ENCODE data around the gene SLC25A3. TPM values are rescaled to one million over a fixed set of nuclear protein-coding genes. Genes with fewer than 3 reads are reported as not detected.

Gene SLC25A3
- polyA plus RNA-seq (2013): 550 and 557 TPM in 2 replicates

- peak; percentile 98 to 99 for DNase-seq
- Histone ChIP-seq H2AK5ac (ENCODE audit: low read length) (peak within 1 kb of the TSS; percentile 99), H3K27ac (ENCODE audit: low read depth, low read length) (peak within 1 kb of the TSS; percentile 81), H3K9ac (ENCODE audit: low read length) (peak within 1 kb of the TSS; percentile 91), H3K18ac (ENCODE audit: low read length) (peak within 1 kb of the TSS; percentile 89), H3K36me3 (ENCODE audit: control insufficient read depth in 1 of 2, insufficient read depth in 2 of 2, low read length in 2 of 2) (peaks cover 10 to 16% of the 10 kb centered on the region in 2 experiments), H3K4me3 (ENCODE audit: low read depth, low read length) (peak within 1 kb of the TSS; percentile 100), H3K4ac (ENCODE audit: low read depth, low read length) (peak within 1 kb of the TSS; percentile 99), H4K12ac (ENCODE audit: low read depth, low read length) (peak within 1 kb of the TSS; percentile 78), H3K79me1 (ENCODE audit: low read length) (peaks cover 7% of the 10 kb centered on the region), H2AFZ (ENCODE audit: insufficient read depth, low read length, poor library complexity) (peak within 1 kb of the TSS; percentile 74), H4K8ac (ENCODE audit: low read depth, low read length) (peak within 1 kb of the TSS; percentile 85), H3K9me3 (ENCODE audit: insufficient read depth, low read depth, low read length) (peaks cover 5% of the 10 kb centered on the region), H3K4me2 (ENCODE audit: low read length) (peak within 1 kb of the TSS; percentile 67), H3K23ac (ENCODE audit: low read length) (peak within 1 kb of the TSS; percentile 69), H4K91ac (ENCODE audit: low read depth, low read length) (peak within 1 kb of the TSS; percentile 87), H2BK5ac (ENCODE audit: low read depth, low read length, poor library complexity) (peak within 1 kb of the TSS; percentile 84), H3K4me1 (ENCODE audit: control insufficient read depth in 1 of 2, insufficient read depth in 2 of 2, low read length in 2 of 2) (peaks cover 0 to 9% of the 10 kb centered on the region in 2 experiments), H2BK12ac (ENCODE audit: low read length) (peak within 1 kb of the TSS; percentile 15), H3K14ac (ENCODE audit: low read length) (peak within 1 kb of the TSS; percentile 95), H3K79me2 (ENCODE audit: control insufficient read depth, insufficient read depth, low read length, poor library complexity) (peaks cover 10% of the 10 kb centered on the region), H2BK120ac (ENCODE audit: insufficient read depth, low read length, poor library complexity) (peak within 1 kb of the TSS; percentile 91), H3K27me3 (ENCODE audit: insufficient read depth, low read length) (no peaks in the 10 kb centered on the region)
- no CpG with 5 or more reads among the region's 67 CpGs for WGBS (ENCODE audit: extremely low coverage, insufficient coverage, insufficient read length)
These were observed at the start of gene SLC25A3 for GRCh38 chr12:98593351-98594049. Gene SLC25A3 (plus strand): TSS chr12:98593686. CDS start chr12:98593979, 293 bp downstream.

- Histone ChIP-seq H3K4me1 (ENCODE audit: control insufficient read depth in 1 of 2, insufficient read depth in 2 of 2, low read length in 2 of 2) (no peaks in the 10 kb centered on the region), H3K4me2 (ENCODE audit: low read length) (no peak overlapping the region)
These were observed 49.8 kb upstream of the SLC25A3 start for GRCh38 chr12:98543701-98544100.

GRCh38 chr12:98544751-98545150, 48.7 kb upstream of the SLC25A3 start:
- H3K4me2 ChIP-seq (ENCODE audit: low read length): no peak overlapping the region
- no peak overlapping the region for H3K23ac ChIP-seq (ENCODE audit: low read length)
- no peak overlapping the region for H4K8ac ChIP-seq (ENCODE audit: low read depth, low read length)
- H3K9me3 ChIP-seq (ENCODE audit: insufficient read depth, low read depth, low read length): no peaks in the 10 kb centered on the region
- H2AFZ ChIP-seq (ENCODE audit: insufficient read depth, low read length, poor library complexity): no peak overlapping the region
- no peak for DNase-seq
- WGBS (ENCODE audit: extremely low coverage, insufficient coverage, insufficient read length): no CpG with 5 or more reads among the region's 1 CpG
- H3K4ac ChIP-seq (ENCODE audit: low read depth, low read length): no peak overlapping the region
- no peak overlapping the region for H3K14ac ChIP-seq (ENCODE audit: low read length)
- H3K9ac ChIP-seq (ENCODE audit: low read length): no peak overlapping the region
- no peaks in the 10 kb centered on the region for H3K79me2 ChIP-seq (ENCODE audit: control insufficient read depth, insufficient read depth, low read length, poor library complexity)
- H2BK120ac ChIP-seq (ENCODE audit: insufficient read depth, low read length, poor library complexity): no peak overlapping the region
- H3K18ac ChIP-seq (ENCODE audit: low read length): no peak overlapping the region
- no peak overlapping the region for H3K27ac ChIP-seq (ENCODE audit: low read depth, low read length)
- H4K91ac ChIP-seq (ENCODE audit: low read depth, low read length): no peak overlapping the region
- no peak overlapping the region for H2AK5ac ChIP-seq (ENCODE audit: low read length)
- no peaks in the 10 kb centered on the region for H3K79me1 ChIP-seq (ENCODE audit: low read length)
- H2BK5ac ChIP-seq (ENCODE audit: low read depth, low read length, poor library complexity): no peak overlapping the region
- no peak overlapping the region for H2BK12ac ChIP-seq (ENCODE audit: low read length)
- no peaks in the 10 kb centered on the region for H3K4me1 ChIP-seq (ENCODE audit: control insufficient read depth in 1 of 2, insufficient read depth in 2 of 2, low read length in 2 of 2)
- peaks cover 7 to 9% of the 10 kb centered on the region in 2 experiments for H3K36me3 ChIP-seq (ENCODE audit: control insufficient read depth in 1 of 2, insufficient read depth in 2 of 2, low read length in 2 of 2)
- H3K27me3 ChIP-seq (ENCODE audit: insufficient read depth, low read length): no peaks in the 10 kb centered on the region
- no peak overlapping the region for H4K12ac ChIP-seq (ENCODE audit: low read depth, low read length)
- no peak overlapping the region for H3K4me3 ChIP-seq (ENCODE audit: low read depth, low read length)

More at GRCh38 chr12:98543701-98544100, 49.8 kb upstream of the SLC25A3 start:
- Histone ChIP-seq H3K23ac (ENCODE audit: low read length) (no peak overlapping the region), H3K4me3 (ENCODE audit: low read depth, low read length) (no peak overlapping the region), H4K8ac (ENCODE audit: low read depth, low read length) (no peak overlapping the region), H3K27ac (ENCODE audit: low read depth, low read length) (no peak overlapping the region), H2AFZ (ENCODE audit: insufficient read depth, low read length, poor library complexity) (no peak overlapping the region), H3K14ac (ENCODE audit: low read length) (no peak overlapping the region), H2BK12ac (ENCODE audit: low read length) (no peak overlapping the region), H3K27me3 (ENCODE audit: insufficient read depth, low read length) (no peaks in the 10 kb centered on the region), H3K79me1 (ENCODE audit: low read length) (no peaks in the 10 kb centered on the region), H2BK120ac (ENCODE audit: insufficient read depth, low read length, poor library complexity) (no peak overlapping the region), H3K4ac (ENCODE audit: low read depth, low read length) (no peak overlapping the region), H3K18ac (ENCODE audit: low read length) (no peak overlapping the region), H4K12ac (ENCODE audit: low read depth, low read length) (no peak overlapping the region), H3K36me3 (ENCODE audit: control insufficient read depth in 1 of 2, insufficient read depth in 2 of 2, low read length in 2 of 2) (peaks cover 5 to 8% of the 10 kb centered on the region in 2 experiments), H3K9ac (ENCODE audit: low read length) (no peak overlapping the region), H3K79me2 (ENCODE audit: control insufficient read depth, insufficient read depth, low read length, poor library complexity) (no peaks in the 10 kb centered on the region), H2AK5ac (ENCODE audit: low read length) (no peak overlapping the region), H4K91ac (ENCODE audit: low read depth, low read length) (no peak overlapping the region), H2BK5ac (ENCODE audit: low read depth, low read length, poor library complexity) (no peak overlapping the region), H3K9me3 (ENCODE audit: insufficient read depth, low read depth, low read length) (no peaks in the 10 kb centered on the region)
- DNase-seq: no peak

- Histone ChIP-seq H2AK5ac (ENCODE audit: low read length) (no peak overlapping the region), H2BK120ac (ENCODE audit: insufficient read depth, low read length, poor library complexity) (no peak overlapping the region), H2BK5ac (ENCODE audit: low read depth, low read length, poor library complexity) (no peak overlapping the region), H4K8ac (ENCODE audit: low read depth, low read length) (no peak overlapping the region), H3K79me1 (ENCODE audit: low read length) (no peaks in the 10 kb centered on the region), H3K9ac (ENCODE audit: low read length) (no peak overlapping the region), H3K4me2 (ENCODE audit: low read length) (no peak overlapping the region), H3K4me3 (ENCODE audit: low read depth, low read length) (no peak overlapping the region), H4K12ac (ENCODE audit: low read depth, low read length) (no peak overlapping the region), H3K4ac (ENCODE audit: low read depth, low read length) (no peak overlapping the region), H2AFZ (ENCODE audit: insufficient read depth, low read length, poor library complexity) (no peak overlapping the region), H3K18ac (ENCODE audit: low read length) (no peak overlapping the region), H3K27me3 (ENCODE audit: insufficient read depth, low read length) (no peaks in the 10 kb centered on the region), H3K23ac (ENCODE audit: low read length) (no peak overlapping the region), H3K36me3 (ENCODE audit: control insufficient read depth in 1 of 2, insufficient read depth in 2 of 2, low read length in 2 of 2) (peaks cover 11 to 14% of the 10 kb centered on the region in 2 experiments), H2BK12ac (ENCODE audit: low read length) (no peak overlapping the region), H3K14ac (ENCODE audit: low read length) (no peak overlapping the region), H3K9me3 (ENCODE audit: insufficient read depth, low read depth, low read length) (no peaks in the 10 kb centered on the region), H4K91ac (ENCODE audit: low read depth, low read length) (no peak overlapping the region), H3K4me1 (ENCODE audit: control insufficient read depth in 1 of 2, insufficient read depth in 2 of 2, low read length in 2 of 2) (no peaks in the 10 kb centered on the region), H3K27ac (ENCODE audit: low read depth, low read length) (no peak overlapping the region), H3K79me2 (ENCODE audit: control insufficient read depth, insufficient read depth, low read length, poor library complexity) (no peaks in the 10 kb centered on the region)
- no CpG with 5 or more reads among the region's 5 CpGs for WGBS (ENCODE audit: extremely low coverage, insufficient coverage, insufficient read length)
- DNase-seq: no peak
These were observed 43.9 kb upstream of the SLC25A3 start for GRCh38 chr12:98549371-98550110.

Measured in trophoblast cell (in vitro differentiated cells and primary cell).